ENCODE data around the gene IL1B.

Gene IL1B

DNA sequence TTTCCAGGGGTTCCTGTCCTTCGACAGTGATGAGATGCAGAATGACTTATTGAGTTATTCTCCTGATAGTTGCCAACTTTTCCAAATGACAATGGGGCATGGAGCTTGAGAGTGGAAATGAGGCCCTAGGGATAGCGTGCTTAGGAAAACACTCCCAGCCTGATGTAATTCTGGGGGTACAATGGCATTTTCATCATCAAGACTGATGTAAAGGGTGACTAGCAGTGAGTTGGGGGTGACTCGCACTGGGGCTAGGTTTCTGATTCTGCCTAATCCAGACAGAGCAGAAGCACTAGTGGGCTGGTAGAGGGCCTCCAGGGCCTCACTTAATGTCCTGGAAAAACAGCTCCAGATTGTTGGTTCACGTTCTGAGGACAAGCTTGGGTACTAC lies 40.4 kb upstream of the IL1B start:
- H3K9me3 ChIP-seq (ENCODE audit: severe bottlenecking), result no peaks in the 10 kb centered on the region
- DNase-seq (ENCODE audit: low spot score) (no peak), ATAC-seq (ENCODE audit: low read depth) (no peak)
- no peaks in the 10 kb centered on the region for H3K27me3 ChIP-seq (ENCODE audit: insufficient read depth, poor library complexity, severe bottlenecking)
- no peaks in the 10 kb centered on the region for H3K36me3 ChIP-seq (ENCODE audit: low read depth)
- H3K27ac ChIP-seq (ENCODE audit: poor library complexity, severe bottlenecking), result peak overlapping the region; percentile 99
- TF ChIP-seq, protein P1, sequence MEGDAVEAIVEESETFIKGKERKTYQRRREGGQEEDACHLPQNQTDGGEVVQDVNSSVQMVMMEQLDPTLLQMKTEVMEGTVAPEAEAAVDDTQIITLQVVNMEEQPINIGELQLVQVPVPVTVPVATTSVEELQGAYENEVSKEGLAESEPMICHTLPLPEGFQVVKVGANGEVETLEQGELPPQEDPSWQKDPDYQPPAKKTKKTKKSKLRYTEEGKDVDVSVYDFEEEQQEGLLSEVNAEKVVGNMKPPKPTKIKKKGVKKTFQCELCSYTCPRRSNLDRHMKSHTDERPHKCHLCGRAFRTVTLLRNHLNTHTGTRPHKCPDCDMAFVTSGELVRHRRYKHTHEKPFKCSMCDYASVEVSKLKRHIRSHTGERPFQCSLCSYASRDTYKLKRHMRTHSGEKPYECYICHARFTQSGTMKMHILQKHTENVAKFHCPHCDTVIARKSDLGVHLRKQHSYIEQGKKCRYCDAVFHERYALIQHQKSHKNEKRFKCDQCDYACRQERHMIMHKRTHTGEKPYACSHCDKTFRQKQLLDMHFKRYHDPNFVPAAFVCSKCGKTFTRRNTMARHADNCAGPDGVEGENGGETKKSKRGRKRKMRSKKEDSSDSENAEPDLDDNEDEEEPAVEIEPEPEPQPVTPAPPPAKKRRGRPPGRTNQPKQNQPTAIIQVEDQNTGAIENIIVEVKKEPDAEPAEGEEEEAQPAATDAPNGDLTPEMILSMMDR (IDR thresholded peaks at IDR 0.05; ENCODE audit: poor library complexity, severe bottlenecking), result no peak
- H3K4me3 ChIP-seq (ENCODE audit: severe bottlenecking), result no peak overlapping the region
- H3K4me1 ChIP-seq (ENCODE audit: insufficient read depth, poor library complexity, severe bottlenecking), result peaks cover 54% of the 10 kb centered on the region

GRCh38 chr2:112876257-112876970 lies 39.8 kb upstream of the IL1B start:
- Histone ChIP-seq H3K4me1 (ENCODE audit: insufficient read depth, poor library complexity, severe bottlenecking) (peaks cover 49% of the 10 kb centered on the region), H3K9me3 (ENCODE audit: severe bottlenecking) (no peaks in the 10 kb centered on the region), H3K27me3 (ENCODE audit: insufficient read depth, poor library complexity, severe bottlenecking) (no peaks in the 10 kb centered on the region), H3K36me3 (ENCODE audit: low read depth) (no peaks in the 10 kb centered on the region), H3K27ac (ENCODE audit: poor library complexity, severe bottlenecking) (peak overlapping the region; percentile 99), H3K4me3 (ENCODE audit: severe bottlenecking) (no peak overlapping the region)
- ATAC-seq (ENCODE audit: low read depth) (no peak), DNase-seq (ENCODE audit: low spot score) (no peak)
- TF ChIP-seq, protein P1 (IDR thresholded peaks at IDR 0.05; ENCODE audit: poor library complexity, severe bottlenecking), result no peak

GRCh38 chr2:112870841-112871835 lies 34.6 kb upstream of the IL1B start:
- no peak for DNase-seq (ENCODE audit: low spot score)
- peak overlapping the region; percentile 75 for H3K27ac ChIP-seq (ENCODE audit: poor library complexity, severe bottlenecking)
- H3K4me3 ChIP-seq (ENCODE audit: severe bottlenecking), result no peak overlapping the region
- ATAC-seq (ENCODE audit: low read depth), result no peak
- H3K36me3 ChIP-seq (ENCODE audit: low read depth), result no peaks in the 10 kb centered on the region
- TF ChIP-seq, protein P1 (IDR thresholded peaks at IDR 0.05; ENCODE audit: poor library complexity, severe bottlenecking), result no peak
- H3K27me3 ChIP-seq (ENCODE audit: insufficient read depth, poor library complexity, severe bottlenecking), result no peaks in the 10 kb centered on the region
- H3K4me1 ChIP-seq (ENCODE audit: insufficient read depth, poor library complexity, severe bottlenecking), result peaks cover 39% of the 10 kb centered on the region
- peaks cover 6% of the 10 kb centered on the region for H3K9me3 ChIP-seq (ENCODE audit: severe bottlenecking)

GRCh38 chr2:112869258-112869842 lies 32.8 kb upstream of the IL1B start:
- Histone ChIP-seq H3K27ac (ENCODE audit: poor library complexity, severe bottlenecking) (peak overlapping the region; percentile 75), H3K36me3 (ENCODE audit: low read depth) (no peaks in the 10 kb centered on the region), H3K4me1 (ENCODE audit: insufficient read depth, poor library complexity, severe bottlenecking) (peaks cover 36% of the 10 kb centered on the region), H3K27me3 (ENCODE audit: insufficient read depth, poor library complexity, severe bottlenecking) (no peaks in the 10 kb centered on the region), H3K4me3 (ENCODE audit: severe bottlenecking) (no peak overlapping the region), H3K9me3 (ENCODE audit: severe bottlenecking) (peaks cover 7% of the 10 kb centered on the region)
- DNase-seq (ENCODE audit: low spot score), result peak; percentile 97
- TF ChIP-seq, protein P1 (IDR thresholded peaks at IDR 0.05; ENCODE audit: poor library complexity, severe bottlenecking), result no peak
- ATAC-seq (ENCODE audit: low read depth), result peak; percentile 95
